Stimulated activated CD4-positive, alpha-beta T cell treated with anti-CD3 and anti-CD28 coated beads, Interleukin-4, amount 100 ng/mL, for 4 hours (primary cell): ENCODE data around the gene PATJ.
A peak's percentile ranks its signal among the peaks of the same experiment; 100 is the strongest.
"Not testable (repeated sequence)": the region's sequence is repeated elsewhere in the genome, so short reads cannot be mapped to it uniquely, and the experiment has no call there.

Experiments
- DNase-seq, 2 experiments: peaks; one replicate each; pipeline ENCODE4 v3.0.0-alpha.2; 2020

Gene PATJ

DNA sequence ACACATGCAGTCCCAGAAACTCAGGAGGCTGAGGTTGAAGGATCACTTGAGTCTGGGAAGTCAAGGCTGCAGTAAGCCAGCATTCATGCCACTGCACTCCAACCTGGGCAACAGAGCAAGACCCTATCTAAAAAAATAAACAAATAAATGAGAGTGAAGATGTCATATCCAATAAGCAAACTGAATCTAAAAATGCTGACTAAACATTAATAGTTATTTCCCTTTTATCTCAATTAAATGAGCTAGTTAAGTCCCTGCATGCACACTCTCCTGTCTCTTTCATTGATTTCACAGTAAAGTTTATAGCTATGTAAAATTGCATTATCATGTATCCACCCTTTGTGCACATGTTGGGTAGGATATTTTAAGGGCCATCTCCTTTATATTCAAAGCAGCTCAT, 371.2 kb downstream of the PATJ start:
- no peak for DNase-seq

DNA sequence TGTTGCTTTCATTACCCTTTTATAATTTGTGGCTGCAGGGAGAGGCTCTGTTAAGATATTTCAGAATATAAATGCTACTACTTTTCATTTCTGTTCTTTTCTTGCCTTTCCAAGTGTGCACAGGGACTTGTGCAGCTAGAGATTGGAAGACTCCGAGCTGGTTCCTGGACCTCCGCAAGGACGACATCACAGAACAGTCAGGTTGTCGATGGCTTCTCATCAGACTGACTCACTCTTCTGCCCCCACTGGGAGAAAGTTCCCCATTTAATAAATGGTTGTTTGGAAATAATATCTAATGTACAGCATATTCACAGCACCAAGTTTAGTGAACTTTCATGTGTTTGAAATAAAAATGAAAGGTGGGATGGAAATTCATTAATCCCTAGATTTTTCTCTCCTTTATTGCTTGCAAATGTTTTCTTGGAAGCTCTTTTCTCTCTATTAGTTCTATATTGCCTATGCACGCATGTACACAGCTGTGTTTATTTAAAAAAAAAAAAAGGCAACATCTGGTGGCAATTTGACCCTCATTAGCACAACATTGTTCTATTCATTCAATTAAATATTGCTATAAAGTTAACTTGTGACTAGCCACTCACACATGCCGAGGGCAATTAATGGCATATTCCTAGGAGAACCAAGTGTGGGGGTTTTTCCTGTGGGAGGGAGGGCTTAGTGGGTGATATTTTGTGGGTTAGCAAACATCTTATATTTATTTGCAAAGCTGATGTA, 374.9 kb downstream of the PATJ start:
- no peak for DNase-seq

DNA sequence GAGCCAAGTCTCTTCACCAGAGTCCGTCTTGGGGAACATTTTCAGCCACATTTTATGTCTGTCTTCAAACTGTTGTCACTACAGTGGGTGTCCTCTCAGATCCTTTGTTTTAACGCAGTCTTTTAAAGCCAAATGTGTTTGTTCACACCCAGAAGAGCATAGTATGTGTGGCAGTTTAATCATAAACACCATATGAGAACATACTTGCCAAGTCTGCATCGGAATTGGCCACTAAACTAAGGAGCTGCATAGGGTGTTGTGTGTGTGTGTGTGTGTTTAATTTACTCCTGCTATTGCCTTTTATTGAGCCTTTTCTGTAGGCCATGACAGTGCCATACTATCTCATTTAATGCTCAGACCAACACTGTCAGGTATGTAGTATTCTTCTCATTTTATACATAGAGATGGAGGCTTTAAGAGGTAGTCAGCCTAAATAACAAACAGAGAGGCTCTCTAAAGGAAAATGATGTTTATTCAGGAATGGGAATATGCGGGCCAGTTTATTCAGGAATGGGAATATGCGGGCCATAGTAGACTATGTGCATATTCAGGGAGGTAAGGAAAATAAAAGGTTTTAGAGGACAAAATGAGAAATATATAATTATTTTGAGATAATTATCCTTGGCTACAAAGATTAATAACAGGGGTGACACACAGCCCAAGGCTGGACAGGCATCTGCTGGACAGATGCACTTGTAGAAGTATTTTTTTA, 384.5 kb downstream of the PATJ start:
- no peak for DNase-seq

DNA sequence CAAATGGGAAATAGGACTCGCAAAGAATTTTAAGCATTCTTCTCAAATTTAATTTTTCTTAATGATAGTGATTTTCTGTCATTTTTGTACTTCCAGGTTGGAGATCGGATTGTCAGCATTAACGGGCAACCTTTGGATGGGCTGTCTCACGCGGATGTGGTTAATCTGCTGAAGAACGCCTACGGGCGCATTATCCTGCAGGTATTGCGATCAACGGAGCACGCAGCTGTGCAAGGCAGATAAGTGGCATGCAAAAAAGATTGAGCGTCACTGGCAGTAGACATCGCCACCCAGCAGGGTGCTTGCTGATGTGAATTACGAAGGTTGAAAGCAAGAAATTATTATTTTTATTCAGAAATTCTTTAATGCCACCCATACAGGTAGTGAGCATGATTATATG, 386.5 kb downstream of the PATJ start:
- no peak for DNase-seq

DNA sequence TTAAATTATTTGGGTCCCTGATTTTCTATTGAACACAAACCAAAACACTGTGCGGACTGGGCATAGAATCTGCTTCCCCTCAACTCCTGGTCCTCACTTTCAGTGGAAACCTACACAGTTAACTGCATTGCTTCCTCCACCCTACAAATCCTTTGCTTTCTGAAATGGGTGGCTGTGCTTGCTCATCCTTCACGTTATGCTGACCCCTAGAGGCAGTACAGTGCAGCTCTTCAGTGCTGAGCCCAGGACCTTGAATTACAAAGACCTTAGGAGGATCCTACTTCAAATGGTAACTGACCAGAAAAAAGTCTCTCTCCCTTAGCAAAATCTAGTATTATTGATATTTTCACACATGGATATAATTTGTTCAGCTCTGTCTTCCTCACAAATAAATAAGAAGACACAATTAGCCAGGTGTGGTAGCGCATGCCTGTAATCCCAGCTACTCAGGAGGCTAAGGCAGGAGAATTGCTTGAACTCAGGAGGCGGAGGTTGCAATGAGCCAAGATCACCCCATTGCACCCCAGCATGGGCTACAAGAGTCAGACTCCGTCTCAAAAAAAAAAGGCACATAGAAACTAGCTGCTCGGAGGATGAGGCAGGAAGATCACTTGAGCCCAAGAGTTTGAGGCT, 388.9 kb downstream of the PATJ start:
- DNase-seq, result no peak

DNA sequence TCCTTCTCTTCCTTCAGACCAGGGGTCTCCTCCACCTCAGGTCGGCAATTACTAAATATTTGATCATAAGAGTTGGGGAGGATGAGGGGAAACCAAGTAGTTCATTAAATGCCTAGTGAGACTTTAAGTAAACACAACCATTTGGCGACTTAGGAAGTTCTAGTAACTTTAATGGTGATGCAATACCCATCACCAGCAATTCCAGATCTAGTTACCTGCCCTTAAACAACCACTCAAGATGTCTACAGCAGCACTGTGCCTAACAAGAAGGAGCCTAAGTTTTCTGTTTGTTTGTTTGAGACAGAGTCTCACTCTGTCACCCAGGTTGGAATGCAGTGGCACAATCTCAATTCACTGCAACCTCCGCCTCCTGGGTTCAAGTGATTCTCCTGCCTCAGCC, 395.7 kb downstream of the PATJ start:
- no peak for DNase-seq

DNA sequence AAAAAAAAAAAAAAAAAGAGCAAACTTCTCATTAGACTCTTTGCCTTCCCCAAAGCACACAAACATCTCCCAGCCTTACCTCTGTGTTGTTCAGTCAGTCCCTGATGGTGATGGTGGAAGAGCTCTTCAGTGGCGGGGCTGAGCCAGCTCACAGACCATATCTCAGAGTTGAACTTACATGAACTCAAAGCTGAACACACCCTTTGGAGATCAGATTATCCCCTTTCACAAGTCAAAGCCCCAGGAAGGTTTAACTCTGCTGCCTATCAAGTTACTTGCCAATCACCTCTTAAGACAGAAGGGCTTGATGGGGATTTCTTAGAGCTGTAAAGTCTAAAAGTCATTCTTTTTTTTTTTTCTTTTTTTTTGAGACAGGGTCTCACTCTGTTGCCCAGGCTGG, 397.1 kb downstream of the PATJ start:
- no peak for DNase-seq

DNA sequence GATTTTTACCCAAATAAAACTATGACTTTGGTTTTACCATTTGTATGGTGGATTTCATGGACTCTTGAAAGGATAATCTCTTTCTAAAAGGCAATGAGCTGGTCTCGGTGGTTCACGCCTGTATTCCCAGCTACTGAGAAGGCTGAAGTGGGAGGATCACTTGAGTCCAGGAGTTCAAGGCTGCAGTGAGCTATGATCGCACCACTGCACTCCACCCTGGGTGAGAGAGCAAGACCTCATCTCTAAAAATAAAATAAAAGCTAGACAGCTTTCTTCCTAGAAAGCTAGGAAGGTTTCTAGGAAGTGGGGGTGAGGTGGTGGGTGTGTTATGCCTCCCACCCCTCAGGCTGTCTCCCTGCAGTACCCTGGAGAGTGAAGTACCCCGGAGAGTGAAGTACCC, 398.4 kb downstream of the PATJ start:
- DNase-seq, result no peak

DNA sequence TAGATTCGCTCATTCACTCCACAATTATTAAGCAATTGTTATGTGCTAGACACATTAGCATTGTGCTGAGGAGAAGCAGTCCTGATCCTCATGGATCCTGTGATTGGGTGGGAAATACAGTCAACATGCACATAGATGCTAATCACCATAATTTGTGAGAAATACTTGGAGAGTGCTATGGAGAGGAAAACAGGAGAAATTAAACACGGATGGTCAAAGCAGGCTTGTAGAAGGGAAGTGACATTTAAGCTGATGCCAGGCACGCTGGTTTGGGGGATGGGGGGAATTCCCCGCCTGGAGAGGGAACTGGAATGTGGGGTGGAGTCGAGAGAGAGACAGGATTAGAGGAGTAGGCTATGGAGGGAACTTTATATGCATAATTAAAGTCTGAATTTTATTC, 400.2 kb downstream of the PATJ start:
- no peak for DNase-seq

DNA sequence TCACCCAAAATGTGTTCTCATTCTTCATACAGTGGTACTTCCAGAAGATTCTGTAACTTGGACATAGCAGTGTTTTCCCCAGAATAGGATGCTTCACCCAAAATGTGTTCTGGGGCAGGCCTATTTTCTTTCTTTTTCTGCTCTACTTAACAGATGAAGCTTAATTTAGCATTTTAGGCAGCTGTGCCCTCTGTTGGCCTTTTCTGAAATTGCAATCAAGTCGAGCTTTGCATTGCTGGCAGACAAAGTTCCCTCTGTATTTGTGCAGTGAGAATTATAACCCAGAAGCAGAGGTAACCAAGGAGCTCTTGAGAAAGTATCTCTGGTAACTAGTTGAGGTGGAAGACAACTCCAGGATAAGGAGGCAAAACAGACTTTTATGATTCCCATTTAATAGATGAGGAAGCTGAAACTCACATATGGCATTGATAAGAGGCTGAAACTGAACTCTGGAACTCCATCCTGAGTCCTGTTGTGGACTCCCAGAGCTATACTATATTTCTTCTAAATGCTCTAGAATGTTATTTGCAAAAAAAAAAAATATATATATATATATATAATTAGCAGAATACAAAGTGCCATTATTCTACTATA, 402.1 kb downstream of the PATJ start:
- peak in 1 of 2 experiments; percentile 4 for DNase-seq

DNA sequence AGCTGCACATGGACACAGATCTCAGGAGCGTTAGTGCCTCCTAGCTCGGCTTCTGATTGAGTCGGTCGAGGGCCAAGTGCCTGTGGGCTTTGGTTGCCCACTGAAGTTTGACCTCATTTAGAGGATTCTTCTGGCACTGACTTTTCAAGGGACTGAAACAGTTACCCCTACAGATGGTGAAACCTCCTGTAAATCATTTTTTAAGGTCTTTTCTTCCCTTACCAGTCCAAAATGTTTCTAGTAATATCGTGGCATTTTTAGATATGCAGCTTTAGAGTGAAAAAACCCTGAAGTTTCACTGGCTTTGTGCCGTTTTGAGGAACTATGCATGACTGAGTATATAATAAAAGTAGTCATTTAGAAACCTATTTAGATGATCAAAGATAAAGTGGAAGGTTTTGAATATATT, 417.7 kb downstream of the PATJ start:
- no peak for DNase-seq

DNA sequence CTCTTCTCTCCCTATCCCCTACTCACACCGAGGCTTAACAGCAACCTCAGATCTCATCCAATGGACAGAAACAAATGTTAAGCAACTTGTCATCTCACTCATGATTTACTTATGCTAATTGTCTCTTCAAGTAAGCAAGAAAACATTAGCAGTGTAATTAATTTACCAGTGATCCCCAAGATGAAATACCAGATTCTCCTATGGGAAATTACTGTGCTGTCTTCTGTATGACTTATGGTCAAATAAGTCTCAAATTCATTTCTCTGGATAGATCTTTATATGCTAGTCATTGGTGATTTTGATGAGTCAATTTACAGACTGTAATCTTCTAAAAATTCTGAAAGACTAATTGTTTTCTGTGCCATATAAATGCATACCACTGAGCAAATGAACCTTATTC, 419.4 kb downstream of the PATJ start:
- DNase-seq, result no peak

DNA sequence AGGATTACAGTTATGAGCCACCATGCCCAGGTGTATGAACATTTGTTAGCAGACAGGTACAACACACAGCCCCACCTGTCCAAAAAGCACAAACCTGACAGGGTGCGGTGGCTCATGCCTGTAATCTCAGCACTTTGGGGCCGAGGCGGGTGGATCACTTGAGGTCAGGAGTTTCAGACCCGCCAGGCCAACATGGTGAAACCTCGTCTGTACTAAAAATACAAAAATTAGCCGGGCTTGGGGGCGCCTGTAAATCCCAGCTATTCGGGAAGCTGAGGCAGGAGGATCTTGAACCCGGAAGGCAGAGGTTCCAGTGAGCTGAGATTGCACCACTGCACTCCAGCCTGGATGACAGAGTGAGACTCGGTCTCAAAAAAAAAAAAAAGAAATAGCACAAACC, 428.1 kb downstream of the PATJ start:
- DNase-seq, result not testable (repeated sequence)

DNA sequence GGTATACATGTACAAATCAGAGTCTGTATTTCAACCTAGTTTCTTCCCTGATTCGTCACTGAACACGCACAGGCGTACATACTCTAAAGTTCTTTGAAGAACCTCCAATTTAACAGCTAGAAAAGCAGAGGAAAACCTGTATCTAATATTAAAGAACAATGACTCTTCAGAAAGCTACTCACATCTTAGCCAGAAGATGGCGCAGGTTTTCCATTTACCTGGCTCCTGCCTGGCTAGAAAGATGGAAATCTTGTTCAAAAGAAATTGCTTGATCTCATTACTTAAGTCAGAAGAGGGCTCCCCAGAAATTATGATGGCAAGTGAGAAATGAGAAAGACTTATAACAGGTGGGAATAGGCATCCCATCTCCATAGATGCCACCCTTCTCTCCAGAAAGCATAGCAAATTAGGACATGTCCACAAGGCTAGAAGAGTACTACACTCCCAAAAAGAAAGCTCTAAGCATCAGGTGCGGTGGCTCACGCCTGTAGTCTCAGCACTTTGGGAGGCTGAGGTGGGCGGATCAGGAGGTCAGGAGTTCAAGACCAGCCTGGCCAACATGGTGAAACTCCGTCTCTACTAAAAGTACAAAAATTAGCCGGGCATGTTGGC, 433.4 kb downstream of the PATJ start:
- DNase-seq, result peak in 1 of 2 experiments; percentile 12

DNA sequence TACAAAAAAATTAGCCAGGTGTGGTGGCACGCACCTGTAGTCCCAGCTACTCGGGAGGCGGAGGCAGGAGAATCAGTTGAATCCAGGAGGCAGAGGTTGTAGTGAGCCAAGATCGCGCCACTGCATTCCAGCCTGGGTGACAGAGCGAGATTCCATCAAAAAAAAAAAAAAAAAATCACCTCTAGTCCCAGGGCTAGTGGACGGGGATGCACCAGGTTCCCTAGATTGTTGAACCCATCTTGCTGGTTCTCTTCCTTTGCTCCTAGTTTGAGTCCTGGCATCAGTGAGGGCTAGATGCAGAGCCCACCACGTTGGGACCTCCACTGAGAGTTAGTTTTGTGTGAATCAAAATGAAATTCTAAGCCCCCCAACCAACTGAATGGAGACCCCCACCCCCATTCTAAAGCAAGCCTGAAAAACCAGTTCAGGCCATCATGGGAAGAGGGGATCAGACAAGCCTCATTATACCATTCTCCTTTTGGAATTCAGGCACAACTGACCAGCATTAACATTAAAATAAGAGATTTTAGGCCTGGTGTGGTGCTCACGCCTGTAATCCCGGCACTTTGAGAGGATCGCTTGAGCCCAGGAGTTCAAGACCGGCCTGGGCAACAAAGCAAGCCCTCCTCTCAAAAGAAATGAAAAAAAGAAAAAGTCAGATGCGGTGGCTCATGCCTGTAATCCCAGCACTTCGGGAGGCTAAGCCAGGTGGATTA, 434.5 kb downstream of the PATJ start:
- DNase-seq, result no peak

DNA sequence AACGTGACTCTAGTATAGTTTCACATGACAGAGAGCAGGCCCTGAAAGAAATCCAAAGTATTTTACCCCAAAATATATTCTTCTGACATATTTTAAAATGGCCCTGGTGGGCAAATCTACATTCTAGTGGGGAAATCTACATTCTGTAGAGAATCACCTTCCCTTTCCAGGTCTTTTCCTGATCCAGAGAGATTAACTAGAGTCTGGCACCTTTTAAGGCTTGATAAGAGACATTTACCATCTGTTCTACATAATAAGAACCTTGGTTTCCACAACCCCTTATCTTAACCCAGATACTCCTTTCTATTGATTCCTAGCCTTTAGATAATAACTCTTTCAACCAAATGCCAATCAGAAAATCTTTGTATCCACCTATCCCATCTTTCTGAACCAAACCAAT, 435.3 kb downstream of the PATJ start:
- no peak for DNase-seq

DNA sequence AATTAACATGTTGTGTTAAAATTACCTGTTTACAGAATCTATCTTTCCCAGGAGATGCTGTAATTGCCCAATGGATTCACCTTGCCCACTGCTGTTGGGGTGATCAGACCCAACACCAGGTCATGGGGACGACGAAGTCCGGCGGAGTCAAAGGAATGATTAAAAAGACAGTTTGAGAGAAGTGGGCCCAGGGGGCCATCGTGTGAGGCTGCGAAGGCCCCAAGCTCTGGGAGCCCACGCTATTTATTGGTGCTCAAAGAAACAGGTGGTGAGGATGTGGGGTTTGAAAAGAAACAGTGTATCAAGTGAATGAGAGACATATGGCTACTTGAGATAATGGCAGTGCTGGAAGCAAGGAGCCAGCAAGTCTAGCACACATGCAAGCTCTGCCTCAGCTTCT, 436.1 kb downstream of the PATJ start:
- no peak for DNase-seq

DNA sequence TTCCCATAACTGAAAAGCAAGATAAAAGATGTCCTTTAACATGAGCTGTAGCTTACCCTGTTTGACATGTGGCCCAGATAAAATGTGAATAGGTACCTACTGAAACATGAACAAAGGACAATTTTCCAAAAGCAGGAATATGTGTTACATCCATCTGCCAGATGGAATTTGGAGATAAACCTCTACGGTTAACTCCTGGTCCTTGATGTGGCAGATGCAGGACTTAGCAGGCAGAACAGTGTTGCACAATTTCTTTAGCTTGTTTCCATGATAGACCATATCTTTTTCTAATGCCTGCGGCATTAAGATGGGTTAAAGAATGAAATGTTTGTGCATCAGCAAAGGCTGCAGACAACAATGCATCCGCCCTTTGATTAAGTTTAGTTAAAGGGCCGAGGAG, 437.8 kb downstream of the PATJ start:
- DNase-seq, result not testable (repeated sequence)

DNA sequence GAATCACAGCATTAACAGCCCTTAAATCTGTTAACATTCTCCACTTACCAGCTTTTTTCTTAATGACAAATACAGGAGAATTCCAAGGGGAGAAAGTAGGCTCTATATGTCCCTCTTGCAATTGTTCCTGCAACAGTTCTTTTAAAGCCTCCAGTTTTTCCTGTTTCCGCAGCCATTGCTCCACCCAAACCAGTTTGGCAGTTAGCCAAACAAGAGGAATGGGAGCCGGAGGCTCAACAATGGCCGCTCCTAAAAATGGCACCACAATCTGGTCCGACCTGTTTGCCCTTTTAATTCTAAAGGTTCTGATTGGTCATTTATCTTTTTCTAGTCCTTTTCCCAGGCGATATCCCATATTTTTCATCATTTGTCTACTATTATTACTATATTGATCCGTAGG, 438.4 kb downstream of the PATJ start:
- DNase-seq, result no peak

DNA sequence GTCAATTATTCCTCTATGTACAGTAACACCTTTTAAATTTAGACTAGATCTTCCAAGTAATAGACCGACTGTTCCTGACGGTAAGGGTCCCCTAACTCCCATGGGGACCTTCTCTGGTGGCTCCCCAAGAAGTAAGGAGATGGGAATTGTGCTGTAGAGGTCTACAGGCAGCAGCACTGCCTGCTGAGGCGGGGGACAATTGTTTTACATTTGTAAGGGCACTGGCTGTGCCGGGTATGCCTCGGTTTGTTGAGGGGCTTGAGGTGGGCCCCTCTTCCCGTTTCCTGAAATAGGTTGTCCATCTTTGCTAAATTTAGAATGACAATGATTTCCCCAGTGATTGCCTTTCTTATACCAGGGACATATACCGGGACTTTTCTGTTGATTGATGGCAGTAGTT, 439.3 kb downstream of the PATJ start:
- DNase-seq, result no peak

DNA sequence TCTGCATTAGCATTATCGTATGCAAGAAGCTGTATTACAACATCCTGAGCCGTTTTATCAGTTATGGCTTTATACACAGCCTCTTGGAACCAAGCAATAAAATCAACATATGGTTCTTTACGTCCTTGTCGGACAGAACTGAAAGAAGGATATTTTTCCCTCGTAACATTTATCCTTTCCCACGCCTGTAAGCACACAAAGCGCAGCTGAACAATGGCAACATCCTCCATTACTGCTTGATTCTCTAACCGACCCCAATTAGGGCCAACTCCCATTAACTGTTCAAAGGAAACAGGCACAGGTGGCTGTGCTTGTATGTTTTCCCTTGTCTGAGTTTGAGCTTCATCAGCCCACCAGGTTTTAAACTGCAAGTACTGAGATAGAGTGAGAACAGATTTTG, 439.9 kb downstream of the PATJ start:
- not testable (repeated sequence) for DNase-seq

DNA sequence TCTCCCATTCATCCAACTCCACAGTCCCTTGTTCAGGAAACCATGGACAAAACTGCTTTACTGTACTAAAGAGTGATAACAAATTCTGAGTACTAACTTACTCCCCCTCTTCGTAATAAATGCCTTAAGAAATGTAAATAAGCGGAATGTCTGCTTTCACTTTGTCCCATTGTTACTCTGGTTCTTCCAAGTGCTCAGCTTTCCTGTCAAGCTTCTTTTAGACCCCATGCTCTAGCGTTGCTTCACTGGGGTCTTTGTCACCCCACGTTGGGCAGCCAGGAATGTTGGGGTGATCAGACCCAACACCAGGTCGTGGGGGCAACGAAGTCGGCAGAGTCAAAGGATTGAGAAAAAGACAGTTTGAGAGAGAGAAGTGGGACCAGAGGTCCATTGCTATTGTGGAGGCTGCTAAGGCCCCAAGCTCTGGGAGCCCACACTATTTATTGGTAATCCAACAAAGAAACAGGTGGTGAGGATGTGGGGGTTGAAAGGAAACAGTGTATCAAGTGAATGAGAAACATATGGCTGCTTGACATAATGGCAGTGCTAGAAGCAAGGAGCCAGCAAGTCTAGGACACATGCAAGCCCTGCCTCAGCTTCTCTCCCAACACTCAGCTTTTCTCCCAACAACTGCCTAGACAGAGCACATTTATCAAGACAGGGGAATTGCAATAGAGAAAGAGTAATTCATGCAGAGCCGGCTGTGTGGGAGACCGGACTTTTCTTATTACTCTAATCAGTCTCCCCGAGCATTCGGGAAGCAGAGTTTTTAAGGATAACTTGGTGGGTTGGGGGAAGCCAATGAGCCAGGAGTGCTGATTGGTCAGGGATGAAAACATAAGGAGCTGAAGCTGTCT, 441.1 kb downstream of the PATJ start:
- DNase-seq, result not testable (repeated sequence)
